AG04450 (cell line): ENCODE measurements around the gene KLHL21. TPM values are rescaled to one million over a fixed set of nuclear protein-coding genes. Genes with fewer than 3 reads are reported as not detected.

ENCODE experiments used
- CTCF ChIA-PET: fragments of 300-600, 350-600 bp; formaldehyde crosslinking; extraction: SDS; loops from one replicate; lab custom pipeline; 2022; ENCODE audit warnings: antibody characterized with exemption, inconsistent platforms; lab: Charles Lee
- POLR2A ChIA-PET: fragments of 350-600 bp; formaldehyde crosslinking; extraction: SDS; loops from one replicate; lab custom pipeline; 2021; ENCODE audit warnings: antibody characterized with exemption, inconsistent platforms; lab: Yijun Ruan, JAX
- DNase-seq: peaks from one replicate; pipeline ENCODE4 v3.0.0-alpha.2; 2011; ENCODE audit warnings: low read depth, low spot score
- H3K27ac ChIP-seq: one replicate; pipeline ENCODE4 v1.5.1; 2012; ENCODE audit warnings: low read depth, low read length, control low read depth
- H3K27me3 ChIP-seq: one replicate; pipeline ENCODE4 v1.6.0; 2012; ENCODE audit warnings: low read length; ENCODE audit not compliant: control insufficient read depth, insufficient read depth
- H3K4me3 ChIP-seq: 2 replicates; pipeline ENCODE4 v1.5.1; 2011; ENCODE audit warnings: mild to moderate bottlenecking, low read depth, low read length, control low read depth
- H3K9me3 ChIP-seq: 2 replicates; pipeline ENCODE4 v1.5.1; 2012; ENCODE audit warnings: low read length; ENCODE audit not compliant: control insufficient read depth, insufficient read depth
- CTCF ChIP-seq: IDR thresholded peaks from 2 replicates; pipeline ENCODE4 v1.5.1; 2011; ENCODE audit warnings: low read depth, low read length, control low read depth, inconsistent platforms
- polyA plus RNA-seq: library from polyadenylated mRNA; depleted of rRNA; stranded (reverse); fragments of >200 nt; gene quantifications from 2 replicates; pipeline ENCODE4 v1.2.3, GENCODE V29; 2011

The KLHL21 gene
- polyA plus RNA-seq, 1 experiment: 11.7 TPM

GRCh38 chr1:6584126-6585080, 18.3 kb downstream of the KLHL21 start:
- ChIA-PET POLR2A (no interaction called here), CTCF (interaction anchor here (1.1 kb wide), 1 partner anchor 30 kb away, joined by 7 read pairs; the partner anchor contains the start of genes NOL9 and TAS1R1)
- H3K27ac ChIP-seq: no peak overlapping the region
- TF ChIP-seq CTCF: peak; percentile 21; the same call in 1 of the 2 replicates
- no peak for DNase-seq
- H3K9me3 ChIP-seq: no peaks in the 10 kb centered on the region
- no peaks in the 10 kb centered on the region for H3K27me3 ChIP-seq
- H3K4me3 ChIP-seq: no peak overlapping the region

- no peak overlapping the region for H3K4me3 ChIP-seq
- no peak overlapping the region for H3K27ac ChIP-seq
- no peaks in the 10 kb centered on the region for H3K9me3 ChIP-seq
- CTCF ChIA-PET: no interaction called here
- POLR2A ChIA-PET: no interaction called here
- no peak for DNase-seq
- H3K27me3 ChIP-seq: no peaks in the 10 kb centered on the region
- no peak for TF ChIP-seq CTCF
These were observed 20.3 kb downstream of the KLHL21 start for GRCh38 chr1:6582370-6582769.

- DNase-seq: no peak
- CTCF ChIA-PET: interaction anchor here (1.2 to 3.2 kb wide), 2 partner anchors 28 to 92 kb away, joined by 3 to 15 read pairs; partner anchors contain the start of genes NOL9 and TAS1R1
- Histone ChIP-seq H3K27me3 (no peaks in the 10 kb centered on the region), H3K4me3 (no peak overlapping the region), H3K27ac (no peak overlapping the region), H3K9me3 (no peaks in the 10 kb centered on the region)
- POLR2A ChIA-PET: no interaction called here
- no peak for TF ChIP-seq CTCF
These were observed 20.9 kb downstream of the KLHL21 start for GRCh38 chr1:6581561-6582305.

- ChIA-PET CTCF (interaction anchor here (0.8 to 3.2 kb wide), 3 partner anchors 24 to 91 kb away, joined by 3 to 15 read pairs (median 3); partner anchors contain the start of genes NOL9 and TAS1R1), POLR2A (interaction anchor here (1.2 to 1.8 kb wide), 2 partner anchors 9 to 23 kb away, joined by 3 to 9 read pairs; no protein-coding TSS in a partner anchor)
- Histone ChIP-seq H3K27ac (no peak overlapping the region), H3K4me3 (peak overlapping the region; percentile 86), H3K9me3 (no peaks in the 10 kb centered on the region), H3K27me3 (no peaks in the 10 kb centered on the region)
- no peak for DNase-seq
- no peak for TF ChIP-seq CTCF
These were observed 21.9 kb downstream of the KLHL21 start for GRCh38 chr1:6580593-6581409.
